Kidney (tissue), 14 donors: ENCODE data around the gene KIF26B. TPM values are rescaled to one million over a fixed set of nuclear protein-coding genes. Genes with fewer than 3 reads are reported as not detected.
A peak's percentile ranks its signal among the peaks of the same experiment; 100 is the strongest.

Experiments used
- DNase-seq, 5 donors: peaks; one replicate each; pipeline ENCODE4 v3.0.0-alpha.2; 2013 to 2020
- FAIRE-seq: peaks from 2 replicates; lab custom pipeline; 2012; peaks lifted over from hg19 to GRCh38; lab: Jason Lieb, UNC
- H3K27ac ChIP-seq, 2 donors: one replicate each; pipeline ENCODE4 v1.7.0; 2013; ENCODE audit warnings: low read depth in 2 of 2, low read length in 2 of 2, inconsistent platforms in 1 of 2
- H3K27me3 ChIP-seq: one replicate; pipeline ENCODE4 v1.7.1; 2013; ENCODE audit warnings: low read length, inconsistent platforms; ENCODE audit not compliant: control insufficient read depth, insufficient read depth
- H3K36me3 ChIP-seq, 3 donors: one replicate each; pipeline versions ENCODE4 v1.7.0 to v1.7.1; 2013; ENCODE audit warnings: low read length in 3 of 3, control low read depth in 1 of 3, inconsistent platforms in 1 of 3; ENCODE audit not compliant: insufficient read depth in 3 of 3, control insufficient read depth in 2 of 3
- H3K4me1 ChIP-seq, 3 donors: one replicate each; pipeline versions ENCODE4 v1.7.0 to v1.7.1; 2013; ENCODE audit warnings: low read length in 3 of 3, inconsistent platforms in 1 of 3, low read depth in 1 of 3; ENCODE audit not compliant: control insufficient read depth in 2 of 3, insufficient read depth in 2 of 3
- H3K4me3 ChIP-seq, 3 donors: one replicate each; pipeline versions ENCODE4 v1.7.0 to v1.8.1; 2013; ENCODE audit warnings: low read length in 3 of 3, control low read depth in 1 of 3, inconsistent platforms in 1 of 3
- H3K9ac ChIP-seq, 3 donors: one replicate each; pipeline versions ENCODE4 v1.7.0 to v1.7.1; 2013; ENCODE audit warnings: low read length in 3 of 3, control low read depth in 1 of 3, inconsistent platforms in 1 of 3
- H3K9me3 ChIP-seq, 3 donors: one replicate each; pipeline versions ENCODE4 v1.7.0 to v1.7.1; 2013; ENCODE audit warnings: low read length in 3 of 3, control low read depth in 1 of 3, inconsistent platforms in 1 of 3; ENCODE audit not compliant: control insufficient read depth in 2 of 3, insufficient read depth in 1 of 3
- intact Hi-C: fragments of 100-400 bp; cut with DNase I; formaldehyde crosslinking; loops from one replicate; pipeline ENCODE4 v1.11.1; 2022
- polyA plus RNA-seq: library from polyadenylated mRNA; stranded (reverse); fragments of 350-450 nt; fragmentation: Illumina TruSeq; extraction: RNeasy Lipid Tissue Mini Kit (QIAGEN cat#74804); gene quantifications from one replicate; pipeline ENCODE4 v1.2.3, GENCODE V29; 2014; ENCODE audit warnings: low read depth, low replicate concordance; ENCODE audit not compliant: insufficient read depth
- total RNA-seq: library from RNA; stranded (reverse); fragmentation: NEBNext Ultra II Directional; extraction: Animal tissue kit (Norgen Biotek cat#: 25700); gene quantifications from one replicate; pipeline ENCODE4 v1.2.1, GENCODE V29; 2021
- TF ChIP-seq, protein P1 (sequence below): IDR thresholded peaks from 3 replicates; pipeline ENCODE4 v1.5.1; 2012; ENCODE audit warnings: mild to moderate bottlenecking, moderate library complexity, borderline replicate concordance; ENCODE audit not compliant: insufficient read depth; ENCODE audit errors: extremely low read depth
- donor health status: control.
- donor health status: control.
- donor health status: control.
- donor health status: control.
- donor health status: control.
- donor health status: DM: yes; HTN: yes; CAD: no.
- donor health status: Normal renal cell carcinoma (clear cell type).

Gene KIF26B
- total and polyA plus RNA-seq, 2 donors from 2014 or later = 0.52 to 10.7 TPM

DNA sequence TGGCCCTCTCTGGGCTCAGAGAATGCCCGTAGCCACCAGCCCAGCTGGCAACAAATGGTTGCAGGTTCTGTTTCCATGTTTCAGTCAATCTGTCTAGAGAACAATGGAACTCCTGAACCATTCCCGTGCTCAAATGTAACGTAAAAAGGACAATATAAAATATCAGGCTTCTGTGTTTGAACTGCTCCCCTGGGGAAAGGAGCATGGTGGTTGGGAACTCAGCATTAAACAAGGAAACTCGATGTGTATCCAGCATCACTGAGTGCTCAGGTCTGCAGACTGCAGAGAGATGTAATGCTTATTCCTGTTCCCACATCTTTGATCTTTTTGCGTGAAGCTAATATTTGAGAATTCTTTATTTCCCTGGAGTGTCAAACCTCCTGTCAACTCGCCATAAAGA lies 326.5 kb downstream of the KIF26B start:
- Histone ChIP-seq H3K36me3 (no peaks in the 10 kb centered on the region), H3K4me3 (no peak overlapping the region), H3K27me3 (no peaks in the 10 kb centered on the region), H3K4me1 (no peaks in the 10 kb centered on the region), H3K27ac (no peak overlapping the region), H3K9me3 (no peaks in the 10 kb centered on the region), H3K9ac (no peak overlapping the region)
- DNase-seq (no peak), FAIRE-seq (no peak)
- TF ChIP-seq, protein P1, sequence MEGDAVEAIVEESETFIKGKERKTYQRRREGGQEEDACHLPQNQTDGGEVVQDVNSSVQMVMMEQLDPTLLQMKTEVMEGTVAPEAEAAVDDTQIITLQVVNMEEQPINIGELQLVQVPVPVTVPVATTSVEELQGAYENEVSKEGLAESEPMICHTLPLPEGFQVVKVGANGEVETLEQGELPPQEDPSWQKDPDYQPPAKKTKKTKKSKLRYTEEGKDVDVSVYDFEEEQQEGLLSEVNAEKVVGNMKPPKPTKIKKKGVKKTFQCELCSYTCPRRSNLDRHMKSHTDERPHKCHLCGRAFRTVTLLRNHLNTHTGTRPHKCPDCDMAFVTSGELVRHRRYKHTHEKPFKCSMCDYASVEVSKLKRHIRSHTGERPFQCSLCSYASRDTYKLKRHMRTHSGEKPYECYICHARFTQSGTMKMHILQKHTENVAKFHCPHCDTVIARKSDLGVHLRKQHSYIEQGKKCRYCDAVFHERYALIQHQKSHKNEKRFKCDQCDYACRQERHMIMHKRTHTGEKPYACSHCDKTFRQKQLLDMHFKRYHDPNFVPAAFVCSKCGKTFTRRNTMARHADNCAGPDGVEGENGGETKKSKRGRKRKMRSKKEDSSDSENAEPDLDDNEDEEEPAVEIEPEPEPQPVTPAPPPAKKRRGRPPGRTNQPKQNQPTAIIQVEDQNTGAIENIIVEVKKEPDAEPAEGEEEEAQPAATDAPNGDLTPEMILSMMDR = no peak
- intact Hi-C loops = no loop called here

DNA sequence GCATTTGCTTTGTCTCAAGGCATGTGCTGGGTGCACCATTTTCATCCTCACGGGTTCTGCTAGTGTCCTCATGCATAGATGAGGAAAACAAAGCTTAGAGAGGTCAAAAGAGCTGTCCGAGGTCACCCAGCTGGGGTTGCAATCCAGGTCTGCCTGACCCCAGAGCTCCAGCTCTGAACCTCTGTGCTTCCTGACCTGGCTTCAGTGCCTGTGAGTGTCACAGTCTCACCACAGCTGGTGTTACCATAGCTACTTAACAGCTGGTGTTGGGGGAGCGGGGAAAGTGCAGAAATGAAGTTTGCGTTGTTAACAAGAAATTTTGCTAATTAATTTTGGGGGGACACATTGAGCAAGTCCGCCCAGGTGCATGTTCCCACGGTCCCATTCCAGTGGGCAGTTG lies 328.5 kb downstream of the KIF26B start:
- FAIRE-seq (no peak), DNase-seq (peak in 1 of 5 donors; percentile 30)
- Histone ChIP-seq H3K27me3 (no peaks in the 10 kb centered on the region), H3K9me3 (no peaks in the 10 kb centered on the region), H3K27ac (no peak overlapping the region), H3K4me3 (no peak overlapping the region), H3K36me3 (no peaks in the 10 kb centered on the region), H3K4me1 (no peaks in the 10 kb centered on the region), H3K9ac (no peak overlapping the region)
- TF ChIP-seq, protein P1 = no peak
- intact Hi-C loops = no loop called here

DNA sequence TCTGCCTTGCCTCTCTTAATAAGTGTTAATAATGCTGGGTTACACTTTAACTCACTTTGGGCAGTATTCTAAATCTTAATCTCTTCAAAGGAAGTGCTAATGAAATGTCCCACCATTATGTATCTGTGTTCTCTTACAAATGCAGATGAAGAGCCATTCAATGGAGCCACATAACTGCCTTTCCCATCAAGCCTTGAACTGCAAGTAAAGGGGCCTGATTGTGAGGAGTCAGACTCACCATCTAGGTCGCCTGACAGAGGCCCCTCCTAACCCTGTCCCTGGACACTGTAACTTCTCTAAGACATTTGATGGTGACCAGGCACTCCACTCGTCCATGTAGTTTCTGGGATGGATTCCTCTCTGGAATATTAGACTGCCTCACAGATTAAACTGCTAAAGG lies 329.4 kb downstream of the KIF26B start:
- intact Hi-C loops = no loop called here
- H3K27ac ChIP-seq = no peak overlapping the region

More for the DNA sequence above, 329.4 kb downstream of the KIF26B start:
- FAIRE-seq (no peak), DNase-seq (no peak)
- no peak overlapping the region for H3K9ac ChIP-seq
- H3K36me3 ChIP-seq = no peaks in the 10 kb centered on the region
- TF ChIP-seq, protein P1 = no peak
- H3K4me3 ChIP-seq = no peak overlapping the region
- no peaks in the 10 kb centered on the region for H3K9me3 ChIP-seq
- no peaks in the 10 kb centered on the region for H3K4me1 ChIP-seq
- no peaks in the 10 kb centered on the region for H3K27me3 ChIP-seq
